Astrocyte of the spinal cord (primary cell): ENCODE results near the gene RRP12.

Source experiments
- DNase-seq: peaks from one replicate; pipeline ENCODE4 v3.0.0; 2011; ENCODE audit warnings: low read depth, low spot score
- H3K4me3 ChIP-seq: 2 replicates; pipeline ENCODE4 v1.5.1; 2011; ENCODE audit warnings: low read depth, mild to moderate bottlenecking, low read length, moderate library complexity
- CTCF ChIP-seq: IDR thresholded peaks from 2 replicates; pipeline ENCODE4 v1.5.1; 2012; ENCODE audit warnings: low read depth, mild to moderate bottlenecking, low read length, inconsistent platforms
- in situ Hi-C: cut with HindIII; loops from 2 replicates; pipeline ENCODE4 v1.10.0; 2017; ENCODE audit warnings: low sequenced_read_pairs

Gene RRP12

GRCh38 chr10:97400665-97401454 is at the start of gene RRP12:
TSS of gene RRP12 (minus strand) at chr10:97401340. CDS start at chr10:97401231, 109 bp downstream.
- peak within 1 kb of the TSS; percentile 73 for H3K4me3 ChIP-seq
- peak; percentile 23 for TF ChIP-seq CTCF
- in situ Hi-C loops: no loop called here
- DNase-seq: peak; percentile 96

DNA sequence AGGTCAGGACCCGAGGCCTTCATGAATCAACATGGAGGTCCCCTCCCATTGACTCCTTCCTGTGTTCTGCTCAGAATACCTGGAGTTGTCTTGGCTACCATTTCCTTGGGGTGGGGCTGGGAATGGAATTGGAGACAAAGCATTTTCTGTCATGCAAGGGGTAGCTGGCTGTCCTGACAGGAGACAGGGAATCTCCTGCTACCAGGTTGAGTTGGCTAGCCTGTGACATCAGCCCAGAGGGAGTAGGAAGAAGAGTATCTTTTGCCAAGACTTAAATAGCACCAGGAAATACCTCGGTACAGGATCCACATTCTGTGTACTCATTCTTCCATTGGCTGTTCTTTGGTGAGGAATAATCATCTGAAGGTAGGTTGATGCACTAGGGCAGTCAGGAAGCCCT is 49.7 kb upstream of the RRP12 start:
- no peak for DNase-seq
- TF ChIP-seq CTCF: no peak
- H3K4me3 ChIP-seq: no peak overlapping the region
- in situ Hi-C loops: no loop called here

DNA sequence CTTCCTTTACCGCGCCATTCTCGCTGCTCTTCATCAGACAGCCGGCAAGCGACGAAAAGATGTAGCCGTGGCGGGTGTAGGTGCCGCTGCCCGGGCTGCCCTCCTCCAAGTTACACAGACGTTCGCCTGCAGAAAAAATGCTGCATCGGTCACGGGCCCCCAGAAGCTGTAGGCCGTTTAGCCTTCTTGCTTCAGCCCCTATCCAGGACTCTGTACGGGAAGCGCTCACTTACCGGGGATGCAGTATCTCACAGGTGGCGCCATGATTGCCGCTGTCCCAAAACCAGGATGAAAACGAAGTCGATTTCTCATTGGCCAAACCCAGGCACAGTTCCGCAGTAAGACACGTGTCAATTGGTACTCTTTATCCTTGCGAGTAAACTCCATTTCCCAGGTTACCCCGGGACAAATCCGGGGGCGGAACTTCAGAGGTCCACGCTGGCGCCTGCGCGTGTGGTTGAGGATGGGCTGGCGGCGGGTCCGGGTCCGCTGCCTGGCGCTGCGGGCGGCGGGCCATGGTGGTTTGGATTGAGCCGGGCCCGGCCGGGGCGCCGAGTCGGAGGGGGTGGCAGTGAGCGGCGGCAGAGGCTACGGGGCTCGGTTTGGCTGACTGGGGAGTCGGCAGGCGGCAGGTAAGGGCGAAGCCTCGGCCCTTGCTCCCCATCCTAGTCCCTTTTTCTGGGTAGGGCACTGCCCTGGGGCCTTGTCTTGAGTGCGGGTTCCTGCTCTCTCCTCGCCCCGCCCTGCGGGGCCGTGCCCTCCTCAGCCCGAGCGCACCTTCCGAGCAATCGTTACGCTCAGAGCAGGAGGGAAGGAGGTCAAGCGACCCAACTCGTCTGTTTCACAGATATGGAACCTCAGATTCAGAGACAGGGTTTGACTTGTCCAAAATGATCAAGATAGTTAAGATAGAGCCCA is 44.8 kb upstream of the RRP12 start, which contains the start of the genes EXOSC1 and ZDHHC16:
TSS of gene EXOSC1 (minus strand) at position 285 of the 918 bp plus-strand sequence. CDS start at position 264, 21 bp downstream.
TSS of gene ZDHHC16 (plus strand) at position 454 of the 918 bp plus-strand sequence. CDS start 5,501 bp downstream, outside the sequence.
- in situ Hi-C loops: no loop called here
- H3K4me3 ChIP-seq: peak within 1 kb of the TSS; percentile 99
- no peak for TF ChIP-seq CTCF
- DNase-seq: peak; percentile 96

DNA sequence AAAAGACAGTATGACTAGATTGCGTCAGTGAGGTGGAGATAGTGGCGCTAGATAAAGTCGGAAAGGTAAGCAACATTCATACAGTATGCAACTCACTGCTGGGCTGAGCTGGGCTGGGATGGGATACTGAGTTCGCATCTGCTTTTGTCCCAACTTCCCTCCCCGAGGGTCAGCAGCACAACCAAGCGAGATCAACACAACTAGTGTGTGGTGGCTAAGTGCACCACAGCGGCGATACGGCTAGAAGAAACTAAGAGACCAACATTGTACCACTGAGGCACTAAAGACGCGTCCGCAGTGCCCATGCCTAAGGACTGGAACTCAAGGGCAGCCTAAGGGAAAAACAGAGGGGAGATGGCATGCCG is 44.2 kb upstream of the RRP12 start:
- H3K4me3 ChIP-seq: peak overlapping the region; percentile 99
- TF ChIP-seq CTCF: no peak
- no peak for DNase-seq
- in situ Hi-C loops: no loop called here

- DNase-seq: no peak
- no peak overlapping the region for H3K4me3 ChIP-seq
- TF ChIP-seq CTCF: no peak
- in situ Hi-C loops: no loop called here
These were observed 43.1 kb upstream of the RRP12 start for GRCh38 chr10:97444212-97444611.

DNA sequence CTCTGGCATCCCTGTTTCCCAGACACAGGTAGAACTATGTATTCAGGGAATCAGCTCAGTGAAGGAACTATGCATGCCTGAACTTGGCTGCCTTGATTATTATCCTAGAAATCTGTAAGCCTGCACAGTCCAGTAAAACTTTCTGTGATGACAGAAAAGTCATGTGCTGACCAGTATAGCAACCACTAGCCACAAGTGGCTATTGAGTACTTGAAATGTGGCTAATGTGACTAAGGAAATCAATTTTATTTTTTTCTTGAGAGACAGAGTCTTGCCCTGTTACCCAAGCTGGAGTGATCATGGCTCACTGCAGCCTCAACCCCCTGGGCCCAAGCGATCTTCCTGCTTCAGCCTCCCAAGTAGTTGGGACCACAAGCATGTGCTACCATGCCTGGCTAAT is 41.1 kb upstream of the RRP12 start:
- no peak for TF ChIP-seq CTCF
- in situ Hi-C loops: no loop called here
- H3K4me3 ChIP-seq: no peak overlapping the region
- no peak for DNase-seq
